ENCODE results near the gene DSCAM.

DNA sequence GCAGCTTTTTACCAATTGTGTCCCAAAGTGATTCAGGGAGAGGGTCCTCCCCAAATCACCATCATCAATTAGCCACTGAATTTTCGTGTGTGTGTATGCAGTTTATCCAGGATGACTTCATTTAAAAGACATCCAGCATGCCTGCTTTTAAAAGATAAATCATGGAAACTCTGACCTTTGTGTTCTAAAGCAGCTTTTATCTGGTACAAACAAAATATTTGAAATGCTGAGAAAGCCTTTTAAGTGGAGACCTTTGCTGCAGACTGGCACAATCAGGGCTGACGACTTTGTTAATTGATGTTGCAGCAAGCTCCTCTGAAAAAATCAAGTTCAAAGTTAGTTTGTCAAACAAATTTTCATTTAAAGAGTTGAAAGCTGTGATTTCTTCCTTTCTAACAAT lies 875.0 kb downstream of the DSCAM start:
- TF ChIP-seq POLR2A (IDR thresholded peaks at IDR 0.05), result no peak
- TF ChIP-seq, protein P1, sequence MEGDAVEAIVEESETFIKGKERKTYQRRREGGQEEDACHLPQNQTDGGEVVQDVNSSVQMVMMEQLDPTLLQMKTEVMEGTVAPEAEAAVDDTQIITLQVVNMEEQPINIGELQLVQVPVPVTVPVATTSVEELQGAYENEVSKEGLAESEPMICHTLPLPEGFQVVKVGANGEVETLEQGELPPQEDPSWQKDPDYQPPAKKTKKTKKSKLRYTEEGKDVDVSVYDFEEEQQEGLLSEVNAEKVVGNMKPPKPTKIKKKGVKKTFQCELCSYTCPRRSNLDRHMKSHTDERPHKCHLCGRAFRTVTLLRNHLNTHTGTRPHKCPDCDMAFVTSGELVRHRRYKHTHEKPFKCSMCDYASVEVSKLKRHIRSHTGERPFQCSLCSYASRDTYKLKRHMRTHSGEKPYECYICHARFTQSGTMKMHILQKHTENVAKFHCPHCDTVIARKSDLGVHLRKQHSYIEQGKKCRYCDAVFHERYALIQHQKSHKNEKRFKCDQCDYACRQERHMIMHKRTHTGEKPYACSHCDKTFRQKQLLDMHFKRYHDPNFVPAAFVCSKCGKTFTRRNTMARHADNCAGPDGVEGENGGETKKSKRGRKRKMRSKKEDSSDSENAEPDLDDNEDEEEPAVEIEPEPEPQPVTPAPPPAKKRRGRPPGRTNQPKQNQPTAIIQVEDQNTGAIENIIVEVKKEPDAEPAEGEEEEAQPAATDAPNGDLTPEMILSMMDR (IDR thresholded peaks at IDR 0.05), result no peak
